Measurements from ENCODE around the gene PADI3. TPM values are rescaled to one million over a fixed set of nuclear protein-coding genes. Genes with fewer than 3 reads are reported as not detected.

The PADI3 gene, protein sequence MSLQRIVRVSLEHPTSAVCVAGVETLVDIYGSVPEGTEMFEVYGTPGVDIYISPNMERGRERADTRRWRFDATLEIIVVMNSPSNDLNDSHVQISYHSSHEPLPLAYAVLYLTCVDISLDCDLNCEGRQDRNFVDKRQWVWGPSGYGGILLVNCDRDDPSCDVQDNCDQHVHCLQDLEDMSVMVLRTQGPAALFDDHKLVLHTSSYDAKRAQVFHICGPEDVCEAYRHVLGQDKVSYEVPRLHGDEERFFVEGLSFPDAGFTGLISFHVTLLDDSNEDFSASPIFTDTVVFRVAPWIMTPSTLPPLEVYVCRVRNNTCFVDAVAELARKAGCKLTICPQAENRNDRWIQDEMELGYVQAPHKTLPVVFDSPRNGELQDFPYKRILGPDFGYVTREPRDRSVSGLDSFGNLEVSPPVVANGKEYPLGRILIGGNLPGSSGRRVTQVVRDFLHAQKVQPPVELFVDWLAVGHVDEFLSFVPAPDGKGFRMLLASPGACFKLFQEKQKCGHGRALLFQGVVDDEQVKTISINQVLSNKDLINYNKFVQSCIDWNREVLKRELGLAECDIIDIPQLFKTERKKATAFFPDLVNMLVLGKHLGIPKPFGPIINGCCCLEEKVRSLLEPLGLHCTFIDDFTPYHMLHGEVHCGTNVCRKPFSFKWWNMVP
- not detected for total RNA-seq

DNA sequence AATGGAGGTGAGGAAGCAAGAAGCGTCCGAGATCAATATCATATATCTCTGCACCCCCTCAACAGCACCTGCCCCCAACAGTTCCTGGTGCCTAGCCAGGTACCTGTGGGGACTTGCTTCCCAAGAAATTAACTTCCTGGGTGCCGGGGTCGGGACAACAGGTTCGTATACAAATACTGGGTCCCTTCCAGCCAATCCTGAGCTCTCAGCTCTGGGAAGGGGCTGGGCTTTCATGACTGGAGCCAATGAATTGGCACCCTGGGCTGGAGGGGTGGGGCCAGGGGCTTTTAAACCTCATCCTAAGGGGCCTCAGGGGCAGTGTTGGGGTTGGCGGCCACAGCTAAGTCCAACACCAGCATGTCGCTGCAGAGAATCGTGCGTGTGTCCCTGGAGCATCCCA is at the start of gene PADI3:
PADI3 (plus strand) TSS at position 318 of the 400 bp plus-strand sequence; CDS start at position 358, 40 bp downstream.
- Histone ChIP-seq H3K36me3 (no peaks in the 10 kb centered on the region), H3K4me1 (no peaks in the 10 kb centered on the region), H3K9me3 (no peaks in the 10 kb centered on the region), H3K27ac (replicated peaks in 1 of 4) (no peak within 1 kb of the TSS), H3K4me3 (no peak within 1 kb of the TSS), H3K27me3 (peaks cover 0 to 39% (median 0%) of the 10 kb centered on the region in 4 donors)
- intact Hi-C loops (cut with DNase I), result no loop called here
- no peak for TF ChIP-seq EP300 (IDR thresholded peaks at IDR 0.05)
- no peak for TF ChIP-seq POLR2AphosphoS5 (IDR thresholded peaks at IDR 0.05)
- TF ChIP-seq POLR2A (IDR thresholded peaks at IDR 0.05; ENCODE audit: low read depth), result no peak
- TF ChIP-seq, protein P1, sequence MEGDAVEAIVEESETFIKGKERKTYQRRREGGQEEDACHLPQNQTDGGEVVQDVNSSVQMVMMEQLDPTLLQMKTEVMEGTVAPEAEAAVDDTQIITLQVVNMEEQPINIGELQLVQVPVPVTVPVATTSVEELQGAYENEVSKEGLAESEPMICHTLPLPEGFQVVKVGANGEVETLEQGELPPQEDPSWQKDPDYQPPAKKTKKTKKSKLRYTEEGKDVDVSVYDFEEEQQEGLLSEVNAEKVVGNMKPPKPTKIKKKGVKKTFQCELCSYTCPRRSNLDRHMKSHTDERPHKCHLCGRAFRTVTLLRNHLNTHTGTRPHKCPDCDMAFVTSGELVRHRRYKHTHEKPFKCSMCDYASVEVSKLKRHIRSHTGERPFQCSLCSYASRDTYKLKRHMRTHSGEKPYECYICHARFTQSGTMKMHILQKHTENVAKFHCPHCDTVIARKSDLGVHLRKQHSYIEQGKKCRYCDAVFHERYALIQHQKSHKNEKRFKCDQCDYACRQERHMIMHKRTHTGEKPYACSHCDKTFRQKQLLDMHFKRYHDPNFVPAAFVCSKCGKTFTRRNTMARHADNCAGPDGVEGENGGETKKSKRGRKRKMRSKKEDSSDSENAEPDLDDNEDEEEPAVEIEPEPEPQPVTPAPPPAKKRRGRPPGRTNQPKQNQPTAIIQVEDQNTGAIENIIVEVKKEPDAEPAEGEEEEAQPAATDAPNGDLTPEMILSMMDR (IDR thresholded peaks at IDR 0.05), result no peak
- DNase-seq (ENCODE audit: extremely low spot score), result no peak
- 75% methylated on average over 9 of the region's 9 CpGs for WGBS

DNA sequence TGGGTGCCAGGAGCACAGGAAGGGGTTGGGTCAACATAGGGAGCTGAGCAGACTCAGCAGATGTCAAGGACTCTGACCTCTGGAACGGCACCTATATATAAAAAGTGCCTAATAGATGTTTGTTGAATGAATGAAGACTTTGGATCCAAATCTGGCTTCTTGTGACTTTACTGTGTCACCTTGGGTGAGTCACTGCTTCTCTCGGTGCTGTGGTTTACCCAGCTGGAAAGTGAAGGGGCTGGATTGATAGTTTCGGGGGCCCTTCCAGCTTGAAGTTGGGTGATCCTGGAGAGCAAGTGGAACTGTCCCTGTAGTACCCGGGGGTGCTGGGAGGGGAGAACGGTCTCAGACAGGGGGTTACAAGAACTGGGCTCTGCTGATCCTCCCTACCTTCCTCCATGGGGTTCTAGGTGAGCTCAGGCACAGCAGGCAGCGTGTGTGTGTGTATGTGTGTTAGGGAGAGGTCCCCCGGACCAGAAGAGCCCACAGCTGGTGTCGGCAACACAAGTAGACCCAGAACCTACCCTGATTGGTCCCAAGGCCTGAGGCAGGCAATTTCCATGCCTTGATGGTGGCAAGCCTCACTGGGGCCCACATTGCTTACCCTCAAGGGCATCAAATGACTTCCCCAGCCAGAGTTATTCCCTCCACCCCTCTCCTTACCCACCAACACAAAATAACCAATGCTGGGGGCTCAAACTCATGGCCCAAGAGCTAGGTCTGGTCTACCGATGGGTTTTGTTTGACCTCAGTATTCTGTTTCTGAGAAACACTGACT is 49.4 kb upstream of the PADI3 start:
- TF ChIP-seq POLR2A (IDR thresholded peaks at IDR 0.05; ENCODE audit: low read depth) (no peak), EP300 (IDR thresholded peaks at IDR 0.05) (no peak), POLR2AphosphoS5 (IDR thresholded peaks at IDR 0.05) (no peak)
- TF ChIP-seq, protein P1 (IDR thresholded peaks at IDR 0.05), result no peak
- no peak for DNase-seq (ENCODE audit: extremely low spot score)
- no peak overlapping the region for H3K4me3 ChIP-seq
- H3K9me3 ChIP-seq, result no peaks in the 10 kb centered on the region
- H3K27ac ChIP-seq (replicated peaks in 1 of 4), result no peak overlapping the region
- intact Hi-C loops (cut with DNase I), result no loop called here
- WGBS, result 91% methylated on average over 8 of the region's 9 CpGs
- peaks cover 0 to 48% (median 0%) of the 10 kb centered on the region in 4 donors for H3K27me3 ChIP-seq
- H3K4me1 ChIP-seq, result no peaks in the 10 kb centered on the region
- no peaks in the 10 kb centered on the region for H3K36me3 ChIP-seq

DNA sequence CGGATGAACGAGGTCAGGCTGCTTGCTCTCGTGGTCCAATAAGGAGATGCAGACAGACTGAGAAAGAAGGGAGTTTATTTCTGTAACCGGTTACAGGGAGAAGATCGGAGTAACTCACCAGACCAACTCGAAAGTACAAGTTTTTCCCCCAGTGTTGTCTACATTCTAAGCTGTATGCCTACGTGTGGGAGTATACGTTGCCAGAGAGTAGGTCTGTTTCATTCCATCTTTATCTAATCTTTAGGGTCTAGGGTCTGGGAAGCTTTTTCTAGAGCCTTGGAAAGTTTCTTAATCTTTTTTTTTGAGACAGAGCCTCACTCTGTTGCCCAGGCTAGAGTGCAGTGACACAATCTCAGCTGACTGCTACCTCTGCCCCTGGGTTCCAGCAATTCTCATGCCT is 48.7 kb upstream of the PADI3 start:
- TF ChIP-seq POLR2A (IDR thresholded peaks at IDR 0.05; ENCODE audit: low read depth) (no peak), POLR2AphosphoS5 (IDR thresholded peaks at IDR 0.05) (no peak), EP300 (IDR thresholded peaks at IDR 0.05) (no peak)
- TF ChIP-seq, protein P1 (IDR thresholded peaks at IDR 0.05), result no peak
- H3K36me3 ChIP-seq, result no peaks in the 10 kb centered on the region
- H3K4me1 ChIP-seq, result no peaks in the 10 kb centered on the region
- no peak for DNase-seq (ENCODE audit: extremely low spot score)
- no peak overlapping the region for H3K27ac ChIP-seq (replicated peaks in 1 of 4)
- WGBS, result 74% methylated on average over 8 of the region's 8 CpGs
- no peak overlapping the region for H3K4me3 ChIP-seq
- H3K27me3 ChIP-seq, result peaks cover 0 to 51% (median 0%) of the 10 kb centered on the region in 4 donors
- no peaks in the 10 kb centered on the region for H3K9me3 ChIP-seq
- intact Hi-C loops (cut with DNase I), result no loop called here

DNA sequence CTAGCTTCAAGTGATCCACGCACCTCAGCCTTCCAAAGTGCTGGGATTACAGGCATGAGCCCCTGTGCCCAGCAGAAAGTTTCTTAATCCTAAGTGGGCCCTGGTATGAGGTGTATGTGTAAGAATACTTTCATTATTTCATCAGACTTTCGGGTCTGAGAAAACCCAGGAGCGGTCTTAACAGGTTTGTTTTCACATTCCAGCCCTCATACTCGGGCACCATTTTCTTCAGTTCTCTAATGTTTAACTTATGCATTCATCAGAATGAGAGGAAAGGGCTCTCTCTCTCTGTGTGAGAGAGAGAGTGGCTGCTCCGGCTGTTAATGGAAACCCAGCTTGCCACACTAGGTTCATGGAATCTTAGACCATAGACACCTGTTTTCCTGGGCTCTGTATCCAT is 48.1 kb upstream of the PADI3 start:
- intact Hi-C loops (cut with DNase I), result no loop called here
- DNase-seq (ENCODE audit: extremely low spot score), result no peak
- 72% methylated on average over 5 of the region's 5 CpGs for WGBS
- TF ChIP-seq POLR2AphosphoS5 (IDR thresholded peaks at IDR 0.05), result no peak
- no peak for TF ChIP-seq POLR2A (IDR thresholded peaks at IDR 0.05; ENCODE audit: low read depth)
- TF ChIP-seq EP300 (IDR thresholded peaks at IDR 0.05), result no peak
- TF ChIP-seq, protein P1 (IDR thresholded peaks at IDR 0.05), result no peak
- H3K27me3 ChIP-seq, result peaks cover 0 to 51% (median 0%) of the 10 kb centered on the region in 4 donors
- no peaks in the 10 kb centered on the region for H3K9me3 ChIP-seq
- H3K36me3 ChIP-seq, result no peaks in the 10 kb centered on the region
- H3K4me1 ChIP-seq, result no peaks in the 10 kb centered on the region
- H3K27ac ChIP-seq (replicated peaks in 1 of 4), result no peak overlapping the region
- no peak overlapping the region for H3K4me3 ChIP-seq
